Pancreas (tissue), 10 donors: ENCODE measurements around the gene SMPDL3B. TPM values are rescaled to one million over a fixed set of nuclear protein-coding genes. Genes with fewer than 3 reads are reported as not detected.
"Not testable (repeated sequence)": the region's sequence is repeated elsewhere in the genome, so short reads cannot be mapped to it uniquely, and the experiment has no call there.

Source experiments
- ATAC-seq, 4 donors: fragments of 200-7000 bp; cut with Tn5 transposase; one replicate each; pipeline versions ENCODE4 v1.8.0 to v1.9.1; 2020; ENCODE audit warnings: mild to moderate bottlenecking in 4 of 4, moderate library complexity in 4 of 4
- DNase-seq, 6 donors: peaks; one replicate each; pipeline ENCODE4 v3.0.0-alpha.2; 2020
- FAIRE-seq: peaks from 2 replicates; lab custom pipeline; 2012; peaks lifted over from hg19 to GRCh38; lab: Jason Lieb, UNC
- H3K27ac ChIP-seq, 4 donors: fragments of 200-600 bp; sonication (generic); 1 replicate in 3 of 4; 2 replicates in 1 of 4; pipeline versions ENCODE4 v1.5.0 to v1.8.0; 2020
- H3K27me3 ChIP-seq, 4 donors: fragments of 200-600 bp; one replicate each; pipeline ENCODE4 v1.8.0; 2021
- H3K36me3 ChIP-seq, 3 donors: fragments of 200-600 bp; sonication (generic) in 1 of 3; one replicate each; pipeline versions ENCODE4 v1.5.0 to v1.8.0; 2020 to 2021
- H3K4me1 ChIP-seq, 3 donors: fragments of 200-600 bp; one replicate each; pipeline ENCODE4 v1.8.0; 2021
- H3K4me3 ChIP-seq, 4 donors: fragments of 200-600 bp; sonication (generic) in 2 of 4; one replicate each; pipeline versions ENCODE4 v1.5.0 to v1.8.0; 2020 to 2021
- H3K9me3 ChIP-seq, 4 donors: fragments of 200-600 bp; one replicate each; pipeline ENCODE4 v1.8.0; 2021
- WGBS, 2 donors: extraction: QIAGEN DNeasy Blood & Tissue Kit; methylation state at CpG; one replicate each; pipeline ENCODE4 v1.1.7; 2013; 5-methylcytosine and 5-hydroxymethylcytosine counted together
- intact Hi-C, 3 donors: fragments of 100-400 bp; cut with DNase I; formaldehyde crosslinking; loops; one replicate each; pipeline versions ENCODE4 v1.11.1 to v1.14.2; 2022
- polyA plus RNA-seq, 2 donors: library from polyadenylated mRNA; stranded (reverse); fragments of 200-250 nt; gene quantifications; one replicate each; pipeline ENCODE4 v1.2.3, GENCODE V29; 2013
- total RNA-seq, 6 donors: library from RNA; stranded (reverse); fragmentation: NEBNext Ultra II Directional in 4 of 6; extraction: Animal tissue kit (Norgen Biotek cat#: 25700) in 4 of 6; gene quantifications; one replicate each; pipeline versions ENCODE4 v1.2.1 to v1.2.4, GENCODE V29; 2021 to 2023
- TF ChIP-seq, protein P1 (sequence below), 4 donors: fragments of 200-600 bp; sonication (generic) in 3 of 4; IDR thresholded peaks; one replicate each; pipeline versions ENCODE4 v1.5.0 to v1.8.0; 2021; ENCODE audit warnings: antibody characterized with exemption in 4 of 4
- donor health status: healthy with polysubstance abuse.
- donor health status: DM: no; HTN: no; CAD: no; lungs with moderate emphysema.
- donor health status: DM: no; HTN: no; CAD: no.
- donor health status: control.
- donor health status: control.
- donor health status: Bipolar disorder and iron deficiency.
- donor health status: DM: yes; HTN: yes; CAD: no.
- donor health status: DM: no; HTN: no; CAD: no.
- donor health status: DM: no; HTN: no; CAD: no.
- donor health status: DM: yes; HTN: yes; CAD: no.

SMPDL3B gene
- total and polyA plus RNA-seq, 8 donors: 9.9 to 20.4 (median 16.6) TPM

DNA sequence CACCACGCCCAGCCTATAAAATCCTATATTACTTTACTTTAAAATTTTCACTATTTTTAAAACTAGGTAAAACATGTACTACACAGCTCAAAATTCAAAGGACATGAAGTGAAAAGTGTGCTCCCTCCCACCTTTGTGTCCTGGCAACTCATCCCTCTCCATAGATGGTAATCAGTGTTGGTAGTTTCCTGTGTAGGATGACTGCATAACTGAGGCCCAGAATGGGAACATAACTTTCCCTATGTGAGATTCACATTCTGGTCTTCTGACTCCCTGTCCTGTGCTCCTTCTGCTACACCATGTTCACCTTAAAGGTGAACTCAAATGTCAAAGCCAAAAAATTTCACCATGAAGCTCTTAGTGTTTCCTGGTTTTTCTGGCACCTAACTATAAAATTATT is 64.3 kb downstream of the SMPDL3B start:
- intact Hi-C loops: no loop called here

DNA sequence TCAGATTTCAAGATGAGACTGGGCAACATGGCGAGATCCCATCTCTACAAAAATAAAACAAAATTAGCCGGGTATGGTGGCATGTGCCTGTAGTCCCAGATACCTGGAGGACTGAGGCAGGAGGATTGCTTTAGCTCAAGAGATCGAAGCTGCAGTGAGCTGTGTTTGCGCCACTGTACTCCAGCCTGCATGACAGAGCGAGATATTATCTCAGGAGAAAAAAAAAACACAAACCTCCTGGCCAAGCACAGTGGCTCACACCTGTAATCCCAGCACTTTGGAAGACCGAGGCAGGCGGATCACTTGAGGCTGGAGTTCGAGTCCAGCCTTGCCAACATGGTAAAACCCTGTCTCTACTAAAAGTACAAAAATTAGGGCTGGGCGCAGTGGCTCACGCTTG is 67.8 kb downstream of the SMPDL3B start:
- ATAC-seq (no peak), DNase-seq (no peak), FAIRE-seq (no peak)
- TF ChIP-seq, protein P1, sequence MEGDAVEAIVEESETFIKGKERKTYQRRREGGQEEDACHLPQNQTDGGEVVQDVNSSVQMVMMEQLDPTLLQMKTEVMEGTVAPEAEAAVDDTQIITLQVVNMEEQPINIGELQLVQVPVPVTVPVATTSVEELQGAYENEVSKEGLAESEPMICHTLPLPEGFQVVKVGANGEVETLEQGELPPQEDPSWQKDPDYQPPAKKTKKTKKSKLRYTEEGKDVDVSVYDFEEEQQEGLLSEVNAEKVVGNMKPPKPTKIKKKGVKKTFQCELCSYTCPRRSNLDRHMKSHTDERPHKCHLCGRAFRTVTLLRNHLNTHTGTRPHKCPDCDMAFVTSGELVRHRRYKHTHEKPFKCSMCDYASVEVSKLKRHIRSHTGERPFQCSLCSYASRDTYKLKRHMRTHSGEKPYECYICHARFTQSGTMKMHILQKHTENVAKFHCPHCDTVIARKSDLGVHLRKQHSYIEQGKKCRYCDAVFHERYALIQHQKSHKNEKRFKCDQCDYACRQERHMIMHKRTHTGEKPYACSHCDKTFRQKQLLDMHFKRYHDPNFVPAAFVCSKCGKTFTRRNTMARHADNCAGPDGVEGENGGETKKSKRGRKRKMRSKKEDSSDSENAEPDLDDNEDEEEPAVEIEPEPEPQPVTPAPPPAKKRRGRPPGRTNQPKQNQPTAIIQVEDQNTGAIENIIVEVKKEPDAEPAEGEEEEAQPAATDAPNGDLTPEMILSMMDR (IDR thresholded peaks at IDR 0.05): no peak
- Histone ChIP-seq H3K27ac (no peak overlapping the region), H3K4me3 (no peak overlapping the region), H3K36me3 (peaks cover 0 to 23% (median 3%) of the 10 kb centered on the region in 3 donors), H3K27me3 (no peaks in the 10 kb centered on the region), H3K4me1 (no peaks in the 10 kb centered on the region), H3K9me3 (no peaks in the 10 kb centered on the region)
- WGBS, 2 donors: 96 to 100% methylated on average over 10 of the region's 10 CpGs
- intact Hi-C loops: no loop called here

More for the DNA sequence above, 64.3 kb downstream of the SMPDL3B start:
- Histone ChIP-seq H3K36me3 (peaks cover 0 to 29% (median 11%) of the 10 kb centered on the region in 3 donors), H3K27ac (no peak overlapping the region), H3K4me3 (no peak overlapping the region), H3K4me1 (no peaks in the 10 kb centered on the region), H3K9me3 (no peaks in the 10 kb centered on the region), H3K27me3 (no peaks in the 10 kb centered on the region)
- FAIRE-seq (no peak), DNase-seq (no peak), ATAC-seq (no peak)
- TF ChIP-seq, protein P1 (IDR thresholded peaks at IDR 0.05): no peak
- 89 to 98% methylated on average over 1 of the region's 1 CpG for WGBS, 2 donors

DNA sequence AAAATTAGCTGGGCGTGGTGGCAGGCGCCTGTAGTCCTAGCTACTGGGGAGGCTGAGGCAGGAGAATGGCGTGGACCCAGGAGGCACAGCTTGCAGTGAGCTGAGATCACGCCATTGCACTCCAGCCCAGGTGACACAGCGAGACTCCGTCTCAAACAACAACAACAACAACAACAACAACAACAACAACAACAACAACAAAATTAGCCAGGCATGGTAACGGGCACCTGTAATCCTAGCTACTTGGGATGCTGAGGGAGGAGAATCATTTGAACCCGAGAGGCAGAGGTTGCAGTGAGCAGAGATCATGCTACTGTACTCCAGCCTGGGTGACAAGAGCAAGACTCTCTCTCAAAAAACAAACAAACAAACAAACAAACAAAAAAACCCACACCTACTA is 68.3 kb downstream of the SMPDL3B start:
- H3K9me3 ChIP-seq, intact Hi-C loops, ATAC-seq, H3K27me3 ChIP-seq, FAIRE-seq, H3K27ac ChIP-seq, H3K4me3 ChIP-seq, DNase-seq, H3K4me1 ChIP-seq: not testable (repeated sequence)
- 95 to 97% methylated on average over 7 to 8 of the region's 8 CpGs for WGBS, 2 donors
- H3K36me3 ChIP-seq: peaks cover 0 to 18% (median 0%) of the 10 kb centered on the region in 3 donors

Other genes starting within 250 kb of the SMPDL3B start
- gene FAM76A, start 209.0 kb upstream of the SMPDL3B start, total RNA-seq: 1 to 10 TPM; 5.0 to 8.7 (median 6.4) TPM
- gene FAM76A, start 209.0 kb upstream of the SMPDL3B start, polyA plus RNA-seq: 1 to 10 TPM; 4.3 to 6.4 TPM
- gene STX12, start 161.8 kb upstream of the SMPDL3B start, total RNA-seq: 10 to 100 TPM; 15.4 to 24.3 (median 19.5) TPM
- gene STX12, start 161.8 kb upstream of the SMPDL3B start, polyA plus RNA-seq: 10 to 100 TPM; 13.6 to 21.2 TPM
- gene PPP1R8, start 104.2 kb upstream of the SMPDL3B start, total RNA-seq: 10 to 100 TPM in 4 of 6 donors, 1 to 10 TPM in 2; 8.1 to 16.6 (median 11.7) TPM
- 10 to 100 TPM in 1 of 2 donors, 1 to 10 TPM in 1; 9.9 to 17.4 TPM for gene PPP1R8, start 104.2 kb upstream of the SMPDL3B start, polyA plus RNA-seq
- gene THEMIS2, start 62.5 kb upstream of the SMPDL3B start, total RNA-seq: 10 to 100 TPM in 2 of 6 donors, 1 to 10 TPM in 3, under 1 TPM in 1; 0.98 to 19.1 (median 5.3) TPM
- 1 to 10 TPM; 4.3 to 5.7 TPM for gene THEMIS2, start 62.5 kb upstream of the SMPDL3B start, polyA plus RNA-seq
- 10 to 100 TPM in 3 of 6 donors, 1 to 10 TPM in 3; 7.8 to 14.6 (median 9.8) TPM for gene RPA2, start 20.4 kb upstream of the SMPDL3B start, total RNA-seq
- gene RPA2, start 20.4 kb upstream of the SMPDL3B start, polyA plus RNA-seq: 10 to 100 TPM; 11.7 to 20.9 TPM
- 1 to 10 TPM; 4.5 to 8.9 (median 6.6) TPM for gene XKR8, start 25.0 kb downstream of the SMPDL3B start, total RNA-seq
- 1 to 10 TPM; 9.3 to 9.5 TPM for gene XKR8, start 25.0 kb downstream of the SMPDL3B start, polyA plus RNA-seq
- 10 to 100 TPM in 2 of 6 donors, 1 to 10 TPM in 4; 6.0 to 14.6 (median 8.3) TPM for gene EYA3, start 153.6 kb downstream of the SMPDL3B start, total RNA-seq
- 1 to 10 TPM; 3.4 to 4.6 TPM for gene EYA3, start 153.6 kb downstream of the SMPDL3B start, polyA plus RNA-seq
- 10 to 100 TPM in 1 of 6 donors, 1 to 10 TPM in 2, under 1 TPM in 3; 0.37 to 13.7 (median 1.4) TPM for gene PTAFR, start 241.7 kb downstream of the SMPDL3B start, total RNA-seq
- gene PTAFR, start 241.7 kb downstream of the SMPDL3B start, polyA plus RNA-seq: 1 to 10 TPM in 1 of 2 donors, under 1 TPM in 1; 0.76 to 1.0 TPM